Suprapubic skin (tissue), 3 donors: ENCODE data around the gene PLOD2.

Experiments used
- EP300 ChIP-seq: sonication (generic); formaldehyde crosslinking; IDR thresholded peaks from one replicate; pipeline ENCODE4 v1.6.1; 2017; ENCODE audit warnings: antibody characterized with exemption
- TF ChIP-seq, protein P1 (sequence below), 2 donors: fragments of 200-600 bp in 1 of 2; fragments of 450-650 bp in 1 of 2; sonication (generic) in 1 of 2; IDR thresholded peaks; one replicate each; pipeline ENCODE4 v1.5.1; 2016 to 2019; ENCODE audit warnings: antibody characterized with exemption in 2 of 2, mild to moderate bottlenecking in 1 of 2, moderate library complexity in 1 of 2

DNA sequence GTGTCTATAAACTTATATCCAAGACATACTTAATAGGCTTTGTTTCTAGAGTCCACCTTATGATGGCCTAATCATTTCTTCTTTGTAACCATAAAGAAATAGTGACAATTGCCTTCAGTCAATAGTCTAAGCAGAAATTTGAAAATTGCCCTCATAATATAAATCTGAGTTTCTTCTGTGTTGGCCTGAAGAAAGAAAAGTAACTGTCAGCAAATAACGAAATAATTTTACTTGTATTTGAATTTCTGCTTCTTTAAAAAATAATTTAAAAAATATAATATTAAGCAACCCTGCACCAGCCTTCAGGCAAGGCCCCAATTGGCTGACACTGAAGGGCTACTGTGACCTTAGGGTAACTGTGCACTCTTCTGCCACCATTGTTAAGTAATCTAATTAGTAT lies 113.5 kb downstream of the PLOD2 start:
- no peak for TF ChIP-seq EP300
- TF ChIP-seq, protein P1, sequence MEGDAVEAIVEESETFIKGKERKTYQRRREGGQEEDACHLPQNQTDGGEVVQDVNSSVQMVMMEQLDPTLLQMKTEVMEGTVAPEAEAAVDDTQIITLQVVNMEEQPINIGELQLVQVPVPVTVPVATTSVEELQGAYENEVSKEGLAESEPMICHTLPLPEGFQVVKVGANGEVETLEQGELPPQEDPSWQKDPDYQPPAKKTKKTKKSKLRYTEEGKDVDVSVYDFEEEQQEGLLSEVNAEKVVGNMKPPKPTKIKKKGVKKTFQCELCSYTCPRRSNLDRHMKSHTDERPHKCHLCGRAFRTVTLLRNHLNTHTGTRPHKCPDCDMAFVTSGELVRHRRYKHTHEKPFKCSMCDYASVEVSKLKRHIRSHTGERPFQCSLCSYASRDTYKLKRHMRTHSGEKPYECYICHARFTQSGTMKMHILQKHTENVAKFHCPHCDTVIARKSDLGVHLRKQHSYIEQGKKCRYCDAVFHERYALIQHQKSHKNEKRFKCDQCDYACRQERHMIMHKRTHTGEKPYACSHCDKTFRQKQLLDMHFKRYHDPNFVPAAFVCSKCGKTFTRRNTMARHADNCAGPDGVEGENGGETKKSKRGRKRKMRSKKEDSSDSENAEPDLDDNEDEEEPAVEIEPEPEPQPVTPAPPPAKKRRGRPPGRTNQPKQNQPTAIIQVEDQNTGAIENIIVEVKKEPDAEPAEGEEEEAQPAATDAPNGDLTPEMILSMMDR (IDR thresholded peaks at IDR 0.05), result no peak
